CD4-positive, CD25-positive, alpha-beta regulatory T cell (primary cell): Measurements from ENCODE around the gene CASP8AP2. TPM values are rescaled to one million over a fixed set of nuclear protein-coding genes. Genes with fewer than 3 reads are reported as not detected.

Experiments
- ATAC-seq, 2 donors: fragments of 150-1000 bp; cut with Tn5 transposase; one replicate each; pipeline ENCODE4 v1.10.0; 2021; ENCODE audit warnings: low read depth in 2 of 2, moderate number of reproducible peaks in 2 of 2, moderate library complexity in 1 of 2
- DNase-seq, 3 donors: peaks; one replicate each; pipeline versions ENCODE4 v3.0.0 to v3.0.0-alpha.2; 2012 to 2022; ENCODE audit warnings: mixed read lengths in 1 of 3
- H3K27ac ChIP-seq: one replicate; pipeline ENCODE4 v1.7.0; 2013; ENCODE audit warnings: mild to moderate bottlenecking, low read length; ENCODE audit not compliant: insufficient read depth, poor library complexity, severe bottlenecking
- H3K27me3 ChIP-seq: one replicate; pipeline ENCODE4 v1.7.0; 2013; ENCODE audit warnings: low read length; ENCODE audit not compliant: control insufficient read depth, insufficient read depth
- H3K36me3 ChIP-seq: one replicate; pipeline ENCODE4 v1.7.0; 2013; ENCODE audit warnings: mild to moderate bottlenecking, low read length, moderate library complexity; ENCODE audit not compliant: control insufficient read depth, insufficient read depth
- H3K4me1 ChIP-seq: 2 replicates; pipeline ENCODE4 v1.7.0; 2013; ENCODE audit warnings: mild to moderate bottlenecking, low read length; ENCODE audit not compliant: insufficient read depth, control insufficient read depth, poor library complexity, severe bottlenecking
- H3K4me3 ChIP-seq: one replicate; pipeline ENCODE4 v1.7.0; 2013; ENCODE audit warnings: low read depth, mild to moderate bottlenecking, low read length, moderate library complexity
- H3K9me3 ChIP-seq, 2 experiments: 1 replicate in 1 of 2; 2 replicates in 1 of 2; pipeline ENCODE4 v1.7.0; 2013; ENCODE audit warnings: low read length in 2 of 2, mild to moderate bottlenecking in 1 of 2, moderate library complexity in 1 of 2; ENCODE audit not compliant: control insufficient read depth in 2 of 2
- H3K27ac Mint-ChIP-seq, 3 donors: one replicate each; pipeline ENCODE4 v1.8.0; 2020 to 2022; ENCODE audit warnings: mild to moderate bottlenecking in 3 of 3, mixed read lengths in 3 of 3, moderate library complexity in 2 of 3
- H3K27me3 Mint-ChIP-seq: one replicate; pipeline ENCODE4 v1.8.0; 2022; ENCODE audit warnings: mild to moderate bottlenecking, mixed read lengths
- H3K36me3 Mint-ChIP-seq: one replicate; pipeline ENCODE4 v1.8.0; 2020; ENCODE audit warnings: mixed read lengths
- H3K4me1 Mint-ChIP-seq, 4 donors: one replicate each; pipeline ENCODE4 v1.8.0; 2020 to 2022; ENCODE audit warnings: mixed read lengths in 4 of 4, mild to moderate bottlenecking in 1 of 4
- H3K4me3 Mint-ChIP-seq, 4 donors: one replicate each; pipeline ENCODE4 v1.8.0; 2020 to 2022; ENCODE audit warnings: mild to moderate bottlenecking in 4 of 4, mixed read lengths in 4 of 4, moderate library complexity in 3 of 4
- H3K9me3 Mint-ChIP-seq, 7 donors: one replicate each; pipeline ENCODE4 v1.8.0; 2020 to 2022; ENCODE audit warnings: mixed read lengths in 7 of 7, mild to moderate bottlenecking in 3 of 7, moderate library complexity in 2 of 7
- polyA plus RNA-seq, 4 donors: library from polyadenylated mRNA; unstranded; fragments of 300-500 nt; fragmentation: Illumina TruSeq; gene quantifications; one replicate each; pipeline ENCODE4 v1.2.3, GENCODE V29; 2021
- total RNA-seq: library from RNA; stranded (reverse); gene quantifications from one replicate; pipeline ENCODE4 v1.2.3, GENCODE V29; 2022

Gene CASP8AP2
- total and polyA plus RNA-seq, 5 donors from 2014 or later, result 30.8 to 59.2 (median 51.0) TPM

GRCh38 chr6:89789980-89790379 lies 39.7 kb upstream of the CASP8AP2 start:
- Histone ChIP-seq H3K4me1 (peaks cover 16% of the 10 kb centered on the region), H3K36me3 (peaks cover 64% of the 10 kb centered on the region), H3K9me3 (no peaks in the 10 kb centered on the region), H3K27me3 (no peaks in the 10 kb centered on the region), H3K27ac (no peak overlapping the region), H3K4me3 (no peak overlapping the region)
- Mint-ChIP-seq H3K4me3 (no peak overlapping the region), H3K9me3 (no peaks in the 10 kb centered on the region), H3K27ac (no peak overlapping the region), H3K27me3 (no peaks in the 10 kb centered on the region), H3K36me3 (peaks cover 46% of the 10 kb centered on the region), H3K4me1 (peaks cover 22 to 28% (median 25%) of the 10 kb centered on the region in 4 donors)
- DNase-seq (no peak), ATAC-seq (no peak)

- Histone ChIP-seq H3K36me3 (peaks cover 60% of the 10 kb centered on the region), H3K4me1 (peaks cover 16% of the 10 kb centered on the region), H3K27ac (no peak overlapping the region), H3K9me3 (no peaks in the 10 kb centered on the region), H3K27me3 (no peaks in the 10 kb centered on the region), H3K4me3 (no peak overlapping the region)
- peaks cover 22 to 33% (median 27%) of the 10 kb centered on the region in 4 donors for H3K4me1 Mint-ChIP-seq
- ATAC-seq, result no peak
- H3K36me3 Mint-ChIP-seq, result peaks cover 42% of the 10 kb centered on the region
- no peak for DNase-seq
- H3K4me3 Mint-ChIP-seq, result no peak overlapping the region
- H3K27ac Mint-ChIP-seq, result no peak overlapping the region
- no peaks in the 10 kb centered on the region for H3K27me3 Mint-ChIP-seq
- no peaks in the 10 kb centered on the region for H3K9me3 Mint-ChIP-seq
These were observed 39.3 kb upstream of the CASP8AP2 start for GRCh38 chr6:89790403-89790802.

- DNase-seq, result peak in 1 of 3 donors; percentile 65
- Histone ChIP-seq H3K27me3 (no peaks in the 10 kb centered on the region), H3K27ac (no peak overlapping the region), H3K4me3 (no peak overlapping the region), H3K36me3 (peaks cover 45% of the 10 kb centered on the region), H3K9me3 (no peaks in the 10 kb centered on the region), H3K4me1 (peaks cover 16% of the 10 kb centered on the region)
- ATAC-seq, result no peak
- Mint-ChIP-seq H3K36me3 (peaks cover 31% of the 10 kb centered on the region), H3K27ac (peak overlapping the region in 2 of 3 donors; percentile 1 to 74), H3K9me3 (no peaks in the 10 kb centered on the region), H3K4me1 (peaks cover 20 to 34% (median 25%) of the 10 kb centered on the region in 4 donors), H3K4me3 (peak overlapping the region in 3 of 4 donors; percentile 14 to 79 (median 45)), H3K27me3 (no peaks in the 10 kb centered on the region)
These were observed 36.8 kb upstream of the CASP8AP2 start for GRCh38 chr6:89792881-89793280.

- DNase-seq (no peak), ATAC-seq (no peak)
- peaks cover 20 to 32% (median 25%) of the 10 kb centered on the region in 4 donors for H3K4me1 Mint-ChIP-seq
- peak overlapping the region; percentile 72 to 85 (median 80) for H3K4me3 Mint-ChIP-seq
- no peaks in the 10 kb centered on the region for H3K27me3 Mint-ChIP-seq
- peaks cover 25% of the 10 kb centered on the region for H3K36me3 Mint-ChIP-seq
- H3K4me3 ChIP-seq, result no peak overlapping the region
- H3K4me1 ChIP-seq, result peaks cover 16% of the 10 kb centered on the region
- H3K9me3 Mint-ChIP-seq, result no peaks in the 10 kb centered on the region
- H3K9me3 ChIP-seq, result no peaks in the 10 kb centered on the region
- peaks cover 39% of the 10 kb centered on the region for H3K36me3 ChIP-seq
- H3K27ac ChIP-seq, result no peak overlapping the region
- H3K27ac Mint-ChIP-seq, result peak overlapping the region in 2 of 3 donors; percentile 70 to 74
- H3K27me3 ChIP-seq, result no peaks in the 10 kb centered on the region
These were observed 36.1 kb upstream of the CASP8AP2 start for GRCh38 chr6:89793586-89793985.

- Histone ChIP-seq H3K4me3 (peak overlapping the region; percentile 60), H3K36me3 (peaks cover 35% of the 10 kb centered on the region), H3K27me3 (no peaks in the 10 kb centered on the region), H3K4me1 (peaks cover 16% of the 10 kb centered on the region), H3K9me3 (no peaks in the 10 kb centered on the region), H3K27ac (peak overlapping the region; percentile 7)
- Mint-ChIP-seq H3K27me3 (no peaks in the 10 kb centered on the region), H3K36me3 (peaks cover 21% of the 10 kb centered on the region), H3K4me1 (peaks cover 20 to 30% (median 26%) of the 10 kb centered on the region in 4 donors), H3K9me3 (no peaks in the 10 kb centered on the region), H3K4me3 (peak overlapping the region; percentile 23 to 85 (median 72)), H3K27ac (peak overlapping the region; percentile 43 to 74 (median 70))
- ATAC-seq, result peak; percentile 64 to 79
- peak in 2 of 3 donors; percentile 24 to 67 for DNase-seq
These were observed 35.4 kb upstream of the CASP8AP2 start for GRCh38 chr6:89794324-89794723.

- H3K27me3 ChIP-seq, result no peaks in the 10 kb centered on the region
- Mint-ChIP-seq H3K27ac (peak overlapping the region in 1 of 3 donors; percentile 89), H3K36me3 (peaks cover 28% of the 10 kb centered on the region)
These were observed 32.4 kb upstream of the CASP8AP2 start for GRCh38 chr6:89797317-89797716.

GRCh38 chr6:89799096-89799495 lies 30.6 kb upstream of the CASP8AP2 start:
- Histone ChIP-seq H3K9me3 (no peaks in the 10 kb centered on the region), H3K4me1 (peaks cover 5% of the 10 kb centered on the region), H3K27me3 (no peaks in the 10 kb centered on the region), H3K4me3 (no peak overlapping the region), H3K27ac (no peak overlapping the region), H3K36me3 (peaks cover 23% of the 10 kb centered on the region)
- H3K9me3 Mint-ChIP-seq, result no peaks in the 10 kb centered on the region
- ATAC-seq, result no peak
- no peaks in the 10 kb centered on the region for H3K27me3 Mint-ChIP-seq
- H3K4me1 Mint-ChIP-seq, result peaks cover 17 to 32% (median 19%) of the 10 kb centered on the region in 4 donors
- peak overlapping the region in 2 of 3 donors; percentile 31 to 56 for H3K27ac Mint-ChIP-seq
- H3K36me3 Mint-ChIP-seq, result peaks cover 27% of the 10 kb centered on the region
- DNase-seq, result no peak
- H3K4me3 Mint-ChIP-seq, result no peak overlapping the region

More at GRCh38 chr6:89797317-89797716, 32.4 kb upstream of the CASP8AP2 start:
- DNase-seq (no peak), ATAC-seq (no peak)
- no peaks in the 10 kb centered on the region for H3K27me3 Mint-ChIP-seq
- Histone ChIP-seq H3K4me3 (no peak overlapping the region), H3K4me1 (peaks cover 16% of the 10 kb centered on the region), H3K36me3 (peaks cover 27% of the 10 kb centered on the region), H3K9me3 (no peaks in the 10 kb centered on the region), H3K27ac (no peak overlapping the region)
- H3K4me1 Mint-ChIP-seq, result peaks cover 20 to 43% (median 29%) of the 10 kb centered on the region in 4 donors
- H3K4me3 Mint-ChIP-seq, result no peak overlapping the region
- no peaks in the 10 kb centered on the region for H3K9me3 Mint-ChIP-seq

- peaks cover 11 to 25% (median 13%) of the 10 kb centered on the region in 4 donors for H3K4me1 Mint-ChIP-seq
- H3K4me1 ChIP-seq, result no peaks in the 10 kb centered on the region
- no peak overlapping the region for H3K4me3 Mint-ChIP-seq
- ATAC-seq (no peak), DNase-seq (no peak)
- no peaks in the 10 kb centered on the region for H3K27me3 ChIP-seq
- H3K36me3 ChIP-seq, result peaks cover 23% of the 10 kb centered on the region
- H3K9me3 ChIP-seq, result no peaks in the 10 kb centered on the region
- no peak overlapping the region for H3K27ac ChIP-seq
- no peak overlapping the region for H3K4me3 ChIP-seq
- no peaks in the 10 kb centered on the region for H3K9me3 Mint-ChIP-seq
- peaks cover 27% of the 10 kb centered on the region for H3K36me3 Mint-ChIP-seq
- H3K27me3 Mint-ChIP-seq, result no peaks in the 10 kb centered on the region
- peak overlapping the region in 1 of 3 donors; percentile 35 for H3K27ac Mint-ChIP-seq
These were observed 29.9 kb upstream of the CASP8AP2 start for GRCh38 chr6:89799756-89800155.
